RWPE1 (cell line): ENCODE results near the gene MPP3.

ENCODE experiments used
- CTCF ChIA-PET: fragments of 350-600 bp; sonication (Branson Sonifier 250); formaldehyde crosslinking; extraction: SDS; loops from one replicate; lab custom pipeline; 2021; lab: Yijun Ruan, JAX
- POLR2A ChIA-PET: fragments of 400-600 bp; formaldehyde crosslinking; extraction: SDS; loops from one replicate; lab custom pipeline; 2020; ENCODE audit warnings: antibody characterized with exemption; ENCODE audit not compliant: low non-redundant PET; lab: Yijun Ruan, JAX
- DNase-seq: peaks from one replicate; pipeline ENCODE4 v3.0.0; 2012; ENCODE audit warnings: low spot score
- H3K27ac ChIP-seq: fragments of 450-650 bp; 2 replicates; pipeline ENCODE4 v1.5.1; 2017
- TF ChIP-seq, protein P1 (sequence below): fragments of 450-650 bp; conservative IDR thresholded peaks from 2 replicates; pipeline ENCODE4 v1.5.1; 2017; ENCODE audit warnings: low read depth, mild to moderate bottlenecking

The MPP3 gene

DNA sequence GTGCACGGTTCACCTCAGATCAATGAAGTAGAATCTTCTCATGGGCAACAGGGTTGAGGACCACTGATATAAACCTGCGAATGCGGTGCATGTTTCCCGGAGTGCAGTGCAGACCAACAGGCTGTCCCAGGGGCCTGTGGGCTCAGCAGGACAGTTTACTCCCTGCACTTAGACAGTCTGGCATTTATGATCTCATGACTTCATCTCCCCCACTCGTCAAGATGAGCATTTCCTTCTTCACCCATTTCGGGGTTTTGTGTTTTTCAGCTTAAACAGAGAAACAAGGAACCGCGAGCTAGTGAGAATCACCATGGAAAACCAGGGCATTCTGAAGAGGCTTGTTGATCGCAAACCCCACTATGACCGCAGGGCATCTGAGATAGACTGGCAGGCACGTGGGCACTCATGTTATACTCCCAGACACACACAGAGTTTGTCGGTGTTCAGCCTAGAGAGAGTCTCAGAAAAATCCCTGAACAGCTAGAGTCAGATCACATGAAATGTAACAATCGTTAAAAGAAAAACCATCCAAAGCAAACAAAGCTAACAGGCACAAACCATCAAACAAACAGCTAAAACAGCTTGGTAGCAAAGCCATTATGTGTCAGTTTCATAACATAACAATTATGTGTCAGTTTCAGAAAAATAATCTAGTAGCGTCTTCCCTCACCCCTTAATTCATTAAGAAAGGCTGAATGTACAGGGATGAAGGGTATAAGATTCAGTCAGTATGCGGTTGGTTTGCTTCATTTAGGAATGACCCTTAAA, 49.8 kb downstream of the MPP3 start:
- ChIA-PET POLR2A (no interaction called here), CTCF (interaction anchor here (1.0 kb wide), 1 partner anchor 63 kb away, joined by 3 read pairs; no protein-coding TSS in a partner anchor)
- no peak for DNase-seq
- TF ChIP-seq, protein P1, sequence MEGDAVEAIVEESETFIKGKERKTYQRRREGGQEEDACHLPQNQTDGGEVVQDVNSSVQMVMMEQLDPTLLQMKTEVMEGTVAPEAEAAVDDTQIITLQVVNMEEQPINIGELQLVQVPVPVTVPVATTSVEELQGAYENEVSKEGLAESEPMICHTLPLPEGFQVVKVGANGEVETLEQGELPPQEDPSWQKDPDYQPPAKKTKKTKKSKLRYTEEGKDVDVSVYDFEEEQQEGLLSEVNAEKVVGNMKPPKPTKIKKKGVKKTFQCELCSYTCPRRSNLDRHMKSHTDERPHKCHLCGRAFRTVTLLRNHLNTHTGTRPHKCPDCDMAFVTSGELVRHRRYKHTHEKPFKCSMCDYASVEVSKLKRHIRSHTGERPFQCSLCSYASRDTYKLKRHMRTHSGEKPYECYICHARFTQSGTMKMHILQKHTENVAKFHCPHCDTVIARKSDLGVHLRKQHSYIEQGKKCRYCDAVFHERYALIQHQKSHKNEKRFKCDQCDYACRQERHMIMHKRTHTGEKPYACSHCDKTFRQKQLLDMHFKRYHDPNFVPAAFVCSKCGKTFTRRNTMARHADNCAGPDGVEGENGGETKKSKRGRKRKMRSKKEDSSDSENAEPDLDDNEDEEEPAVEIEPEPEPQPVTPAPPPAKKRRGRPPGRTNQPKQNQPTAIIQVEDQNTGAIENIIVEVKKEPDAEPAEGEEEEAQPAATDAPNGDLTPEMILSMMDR: no peak
- H3K27ac ChIP-seq: no peak overlapping the region

DNA sequence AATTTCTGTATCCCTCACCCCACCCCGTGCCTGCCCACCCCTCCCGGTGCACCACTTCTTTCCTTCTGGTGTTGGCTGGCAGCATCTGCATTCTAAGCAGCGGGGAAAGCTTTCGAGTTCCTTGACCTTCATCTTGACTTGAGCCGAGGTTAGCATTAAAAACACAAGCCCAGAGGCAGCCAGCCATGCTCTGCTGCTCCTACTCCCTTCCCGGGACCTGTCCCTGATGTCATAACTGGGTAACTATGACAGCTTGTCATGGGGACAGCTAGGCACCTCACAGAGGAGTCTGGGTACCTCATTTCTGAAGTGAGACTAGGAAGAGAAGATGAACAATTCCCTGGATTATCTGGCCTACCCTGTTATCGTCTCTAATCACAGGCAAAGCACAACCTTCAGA, 52.8 kb downstream of the MPP3 start, which contains the start of gene CFAP97D1:
Gene CFAP97D1, plus strand, starts transcription at position 301 of the 400 bp plus-strand sequence. Its CDS starts 28 bp downstream, at position 329.
- CTCF ChIA-PET: interaction anchor here (1.5 kb wide), 1 partner anchor 20 kb away, joined by 4 read pairs; no protein-coding TSS in a partner anchor
- POLR2A ChIA-PET: no interaction called here
- H3K27ac ChIP-seq: peak within 1 kb of the TSS; percentile 86
- DNase-seq: no peak
- TF ChIP-seq, protein P1: no peak

DNA sequence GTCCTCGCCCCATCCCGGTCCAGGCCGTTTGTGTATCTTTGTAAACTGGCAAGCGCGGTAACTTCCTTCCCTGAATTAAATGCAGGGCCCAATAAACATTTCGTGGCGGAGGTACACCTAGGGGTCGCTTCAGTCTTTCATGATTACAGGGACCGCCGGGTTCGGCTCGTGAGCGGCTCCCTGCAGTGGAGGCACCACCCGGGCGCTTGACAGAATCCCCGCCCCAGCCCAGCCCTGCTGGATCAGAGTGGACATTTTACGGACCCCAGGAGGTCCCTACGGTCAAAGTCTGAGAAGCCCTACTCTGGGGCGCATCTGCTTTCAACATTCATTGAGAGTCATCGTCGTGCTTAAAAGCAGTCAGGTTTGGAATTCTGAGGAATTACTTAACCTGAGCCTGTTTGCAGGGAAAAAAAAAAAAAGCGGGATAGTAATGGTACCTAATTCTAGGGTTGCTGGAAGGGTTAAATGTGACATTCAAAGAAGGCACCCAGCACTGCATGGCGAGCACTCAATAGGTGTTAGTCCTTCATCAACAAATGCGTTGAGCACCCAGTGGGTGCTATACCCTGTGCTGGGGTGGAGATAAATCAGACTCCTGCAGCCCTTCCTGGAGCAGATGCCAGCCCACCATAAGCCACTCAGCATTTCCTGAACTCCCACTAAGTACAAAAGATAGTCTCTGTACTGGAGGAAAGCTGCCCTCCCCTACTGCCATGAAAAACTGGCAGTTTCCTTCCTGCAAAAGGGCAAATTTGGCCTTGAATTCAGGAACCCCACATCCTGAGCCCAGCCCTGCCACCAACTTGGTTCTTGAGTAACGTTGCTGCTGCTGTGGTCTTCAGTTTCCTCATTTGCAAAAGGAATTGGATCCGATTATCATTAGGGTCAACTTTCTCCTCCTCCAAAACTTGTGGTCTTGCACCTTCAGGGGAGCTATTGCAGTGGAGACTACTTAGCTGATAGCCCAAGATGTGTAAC, 53.5 kb downstream of the MPP3 start:
- H3K27ac ChIP-seq: peak overlapping the region; percentile 86
- no peak for DNase-seq
- CTCF ChIA-PET: interaction anchor here (1.5 kb wide), 1 partner anchor 19 kb away, joined by 4 read pairs; no protein-coding TSS in a partner anchor
- POLR2A ChIA-PET: interaction anchor here (0.8 kb wide), 1 partner anchor 52 kb away, joined by 3 read pairs; no protein-coding TSS in a partner anchor
- TF ChIP-seq, protein P1: no peak

DNA sequence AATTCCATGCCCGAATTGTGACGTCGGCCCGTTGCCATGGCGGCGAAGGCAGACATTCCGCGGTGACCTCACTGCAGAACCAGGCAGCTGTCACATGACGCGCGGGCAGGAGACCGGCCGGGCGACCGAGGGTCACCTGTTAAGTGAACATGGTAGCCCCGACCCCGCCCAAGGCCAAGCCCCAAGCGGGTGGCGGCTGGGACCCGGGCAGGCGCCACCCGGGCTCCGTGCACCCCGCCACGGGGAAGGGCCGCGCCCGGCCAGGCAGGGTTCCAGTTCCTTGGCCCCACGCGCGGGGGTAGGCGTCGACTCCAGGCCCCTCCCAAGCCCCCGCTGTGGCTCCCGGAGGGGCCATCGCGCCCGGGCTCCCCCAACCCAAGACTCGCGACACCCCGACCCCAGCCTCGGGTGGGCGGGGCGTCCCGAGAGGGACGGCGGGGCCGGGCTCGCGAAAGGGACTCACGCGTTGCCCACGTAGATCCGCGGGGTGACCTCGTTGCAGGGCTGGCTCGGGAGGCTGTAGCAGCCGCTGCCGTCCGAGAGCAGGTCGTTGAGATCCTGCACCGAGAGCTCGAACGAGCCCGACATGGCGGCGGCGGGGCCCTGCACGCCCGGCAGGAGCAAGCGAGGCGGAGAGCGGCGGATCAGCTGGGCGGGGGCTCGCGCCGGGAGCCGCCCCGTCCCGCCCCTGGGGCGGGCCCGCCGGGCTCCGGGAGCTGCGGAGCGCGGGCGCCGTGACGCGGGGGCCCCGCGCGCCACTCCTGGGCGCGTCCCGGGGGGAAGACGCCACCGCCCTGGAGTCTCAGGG, 54.4 kb downstream of the MPP3 start, which contains the start of gene DUSP3:
Gene DUSP3, minus strand, starts transcription at position 641 of the 808 bp plus-strand sequence. Its CDS starts 53 bp downstream, at position 588.
- peak; percentile 91 for DNase-seq
- TF ChIP-seq, protein P1: no peak
- CTCF ChIA-PET: interaction anchor here (0.6 kb wide), 2 partner anchors 152 to 201 kb away, joined by 3 to 5 read pairs; no protein-coding TSS in a partner anchor
- H3K27ac ChIP-seq: peak within 1 kb of the TSS; percentile 86
- POLR2A ChIA-PET: interaction anchor here (0.8 kb wide), 1 partner anchor 53 kb away, joined by 3 read pairs; no protein-coding TSS in a partner anchor

DNA sequence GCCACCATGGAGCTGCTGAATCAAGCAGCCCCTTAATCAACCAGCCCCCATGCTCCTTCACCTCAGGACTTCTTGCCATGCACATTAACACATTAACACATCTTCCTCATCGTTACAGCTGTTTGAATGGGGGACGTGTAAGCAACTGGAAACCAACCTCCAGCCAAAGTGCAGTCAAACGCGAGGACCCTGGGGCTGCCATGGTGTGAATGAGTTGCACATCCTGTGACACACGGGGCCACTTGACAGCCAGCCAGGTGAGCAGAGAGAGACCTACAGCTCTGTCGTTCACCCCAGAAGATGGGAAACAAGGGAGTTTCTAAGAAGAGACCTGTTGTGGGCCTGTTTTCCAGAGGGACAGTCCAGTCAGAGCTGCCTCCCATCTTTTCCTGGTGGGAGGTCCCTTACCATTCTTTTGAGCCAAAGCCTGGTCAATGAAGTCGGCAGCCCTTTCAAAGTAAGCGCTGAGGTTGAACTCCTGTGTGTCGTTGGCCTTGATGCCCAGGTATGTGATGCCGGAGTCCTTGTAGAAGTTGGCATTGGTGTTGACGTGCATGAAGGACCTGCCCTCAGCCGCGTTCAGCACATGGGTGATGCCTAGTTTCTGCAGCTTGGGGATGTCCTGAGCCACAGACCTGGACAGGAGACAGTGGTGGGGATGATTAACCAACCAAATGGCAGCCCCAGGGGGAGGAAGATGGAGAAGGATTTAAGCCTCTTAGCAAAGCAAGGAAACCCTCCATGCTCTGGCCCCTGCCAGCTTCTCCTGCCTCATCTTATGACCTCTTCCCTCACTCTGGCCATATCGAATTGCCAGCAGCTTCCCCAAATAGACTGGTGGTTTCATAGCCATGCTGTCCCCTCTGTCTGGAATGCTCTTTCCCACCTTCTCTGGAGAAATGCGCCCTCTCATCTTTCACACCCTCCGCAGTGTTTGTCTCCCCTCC, 58.4 kb downstream of the MPP3 start:
- H3K27ac ChIP-seq: no peak overlapping the region
- DNase-seq: no peak
- CTCF ChIA-PET: no interaction called here
- TF ChIP-seq, protein P1: no peak
- POLR2A ChIA-PET: no interaction called here
